ENCODE results near the gene RFX6. TPM values are rescaled to one million over a fixed set of nuclear protein-coding genes. Genes with fewer than 3 reads are reported as not detected.

RFX6 gene
- polyA plus RNA-seq, 1 donor from 2014 or later, result not detected

DNA sequence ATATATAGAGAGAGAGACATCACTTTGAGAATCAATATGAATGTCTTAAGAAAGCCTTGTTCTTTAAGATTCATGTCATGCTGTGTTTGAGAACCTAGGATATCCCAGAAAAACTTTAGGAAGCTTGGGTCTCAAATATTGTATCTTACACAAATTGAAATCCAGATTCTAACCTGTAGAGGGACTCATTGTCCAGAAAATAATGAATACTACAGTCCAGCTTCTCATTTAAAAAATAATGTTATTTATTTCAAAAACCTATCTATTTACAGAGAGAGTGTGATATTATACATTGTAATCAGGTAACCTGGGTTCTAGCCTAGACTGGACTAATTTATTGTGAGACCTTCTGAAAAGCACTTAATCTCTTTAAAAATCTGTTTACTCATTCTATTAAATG is 4.2 kb downstream of the RFX6 start:
- Mint-ChIP-seq H3K9me3 (peaks cover 0 to 1% (median 0%) of the 10 kb centered on the region in 3 donors), H3K4me1 (peaks cover 2 to 8% (median 8%) of the 10 kb centered on the region in 3 donors), H3K27ac (no peak overlapping the region), H3K27me3 (peaks cover 16% of the 10 kb centered on the region), H3K4me3 (no peak overlapping the region), H3K36me3 (no peaks in the 10 kb centered on the region)

GRCh38 chr6:116883005-116883404 is 6.0 kb downstream of the RFX6 start:
- H3K4me3 Mint-ChIP-seq, result no peak overlapping the region
- H3K4me1 Mint-ChIP-seq, result no peaks in the 10 kb centered on the region
- H3K9me3 Mint-ChIP-seq, result no peaks in the 10 kb centered on the region
- no peak overlapping the region for H3K27ac Mint-ChIP-seq
- H3K36me3 Mint-ChIP-seq, result no peaks in the 10 kb centered on the region
- H3K27me3 Mint-ChIP-seq, result peaks cover under 1% of the 10 kb centered on the region

- H3K27ac Mint-ChIP-seq, result no peak overlapping the region
- H3K36me3 Mint-ChIP-seq, result no peaks in the 10 kb centered on the region
- H3K4me3 Mint-ChIP-seq, result no peak overlapping the region
- no peaks in the 10 kb centered on the region for H3K27me3 Mint-ChIP-seq
- no peaks in the 10 kb centered on the region for H3K9me3 Mint-ChIP-seq
- no peaks in the 10 kb centered on the region for H3K4me1 Mint-ChIP-seq
Measured at GRCh38 chr6:116884530-116884929, 7.5 kb downstream of the RFX6 start.

DNA sequence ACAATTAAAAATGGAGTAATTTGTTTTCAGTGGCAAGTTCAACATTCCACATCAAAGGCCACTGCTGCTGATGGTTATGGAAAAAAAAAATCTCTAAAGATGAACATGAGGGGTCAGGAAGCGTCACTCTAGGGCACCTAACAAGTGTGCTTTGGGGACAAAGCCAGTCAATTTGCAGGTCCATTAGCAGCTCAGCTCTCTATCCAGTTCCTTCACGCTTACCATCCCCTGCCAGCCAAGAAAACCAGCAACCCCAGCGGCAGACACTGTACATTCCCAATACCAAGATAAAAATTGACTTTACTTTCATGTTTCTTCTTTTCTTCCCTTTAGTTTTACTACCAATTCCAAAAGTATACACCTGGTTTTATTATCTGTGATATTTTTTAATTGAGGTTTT is 10.1 kb downstream of the RFX6 start:
- Mint-ChIP-seq H3K27ac (no peak overlapping the region), H3K9me3 (no peaks in the 10 kb centered on the region), H3K27me3 (no peaks in the 10 kb centered on the region), H3K4me3 (no peak overlapping the region), H3K36me3 (no peaks in the 10 kb centered on the region), H3K4me1 (no peaks in the 10 kb centered on the region)

DNA sequence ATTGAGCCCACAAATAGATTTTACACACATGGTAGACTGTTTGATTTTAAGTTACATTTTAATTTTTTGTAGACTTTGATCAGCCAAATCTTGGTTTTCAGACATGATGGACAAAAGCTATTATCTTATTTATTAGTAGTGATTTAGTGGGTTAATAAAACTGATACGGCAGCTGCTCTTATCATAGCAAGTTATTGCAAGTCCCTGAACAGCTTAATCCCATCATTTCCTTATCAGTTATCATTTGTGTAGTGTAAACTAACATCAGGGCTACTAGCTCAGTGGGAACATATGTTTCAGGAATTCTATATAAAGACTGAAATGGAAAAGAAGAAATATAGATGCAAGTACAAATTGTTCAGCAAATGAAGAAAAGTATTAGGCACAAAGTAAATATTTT is 10.9 kb downstream of the RFX6 start:
- Mint-ChIP-seq H3K27ac (no peak overlapping the region), H3K4me1 (no peaks in the 10 kb centered on the region), H3K27me3 (no peaks in the 10 kb centered on the region), H3K4me3 (no peak overlapping the region), H3K36me3 (no peaks in the 10 kb centered on the region), H3K9me3 (no peaks in the 10 kb centered on the region)

DNA sequence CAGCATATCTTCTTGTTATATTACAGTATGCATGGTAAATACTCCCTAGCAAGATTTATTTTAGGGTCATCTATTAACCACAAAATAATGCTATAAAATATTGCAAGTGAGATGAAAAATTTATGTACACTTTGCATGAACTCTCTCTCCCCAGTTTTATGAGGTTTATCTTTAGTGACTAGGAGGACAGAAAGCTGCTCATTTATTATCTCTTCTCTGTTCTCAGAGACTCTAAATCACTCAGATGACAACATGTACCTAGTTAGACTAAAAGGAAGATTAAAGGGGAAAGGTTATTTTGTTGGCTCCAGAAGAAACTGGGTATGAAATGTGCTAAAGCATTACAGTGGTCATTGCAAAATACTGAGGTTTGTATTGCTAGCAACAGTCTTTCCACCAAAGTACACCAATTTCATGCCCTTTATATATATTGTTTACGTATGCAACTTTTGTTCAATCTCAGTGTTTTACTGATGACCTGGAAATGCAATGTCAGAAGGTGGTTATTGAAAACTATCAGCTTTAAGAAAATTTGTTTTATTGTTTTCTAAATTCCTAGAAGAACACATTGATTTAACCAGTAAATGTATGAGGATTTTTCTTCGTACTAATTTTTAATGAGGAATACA is 11.8 kb downstream of the RFX6 start:
- Mint-ChIP-seq H3K27ac (no peak overlapping the region), H3K9me3 (no peaks in the 10 kb centered on the region), H3K4me3 (no peak overlapping the region), H3K4me1 (no peaks in the 10 kb centered on the region), H3K27me3 (no peaks in the 10 kb centered on the region), H3K36me3 (no peaks in the 10 kb centered on the region)

DNA sequence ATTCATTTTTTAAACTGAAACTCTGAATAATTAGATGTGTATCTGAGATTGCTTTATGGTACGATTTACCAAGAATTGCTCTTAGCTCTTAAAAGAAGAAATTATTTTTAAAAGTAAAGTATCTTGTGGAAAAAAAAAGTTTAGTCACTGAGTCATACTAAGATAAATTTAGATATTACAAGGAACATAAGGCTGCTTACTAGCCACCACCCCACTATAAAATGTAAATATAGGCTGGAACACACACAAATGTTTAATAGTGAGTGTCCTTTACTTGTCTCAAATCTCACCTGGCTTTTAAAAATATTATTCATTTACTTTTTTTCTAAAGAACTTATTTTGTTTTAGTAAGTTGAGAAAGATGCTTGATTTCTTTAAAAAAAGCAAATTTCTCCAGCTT is 17.6 kb downstream of the RFX6 start:
- no peaks in the 10 kb centered on the region for H3K27me3 Mint-ChIP-seq
- H3K36me3 Mint-ChIP-seq, result peaks cover 2% of the 10 kb centered on the region
- H3K4me1 Mint-ChIP-seq, result no peaks in the 10 kb centered on the region
- no peak overlapping the region for H3K4me3 Mint-ChIP-seq
- H3K9me3 Mint-ChIP-seq, result peaks cover 0 to 1% (median 0%) of the 10 kb centered on the region in 3 donors
- no peak overlapping the region for H3K27ac Mint-ChIP-seq

DNA sequence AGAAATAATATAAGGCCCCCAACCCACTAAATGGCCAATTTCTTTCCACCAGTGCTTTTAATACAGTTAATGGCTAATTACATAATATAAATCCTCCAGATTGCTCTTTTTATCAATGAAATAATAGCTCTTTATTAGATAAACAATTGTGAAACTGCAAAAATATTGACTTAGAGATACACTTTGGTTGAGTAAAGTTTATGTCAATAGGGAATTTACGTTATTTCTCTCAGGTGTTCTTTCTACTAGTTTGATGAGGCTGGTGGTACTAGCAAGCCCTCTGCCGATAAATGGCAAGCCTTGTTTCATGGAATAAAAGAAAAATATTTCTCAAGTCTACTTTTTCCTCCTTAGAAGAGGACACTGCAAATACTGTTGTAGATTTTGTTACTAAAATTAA is 18.9 kb downstream of the RFX6 start:
- H3K9me3 Mint-ChIP-seq, result peaks cover 0 to 1% (median 0%) of the 10 kb centered on the region in 3 donors
- no peak overlapping the region for H3K27ac Mint-ChIP-seq
- no peaks in the 10 kb centered on the region for H3K27me3 Mint-ChIP-seq
- H3K36me3 Mint-ChIP-seq, result peaks cover 2% of the 10 kb centered on the region
- no peak overlapping the region for H3K4me3 Mint-ChIP-seq
- H3K4me1 Mint-ChIP-seq, result no peaks in the 10 kb centered on the region

GRCh38 chr6:116902634-116903033 is 25.6 kb downstream of the RFX6 start:
- Mint-ChIP-seq H3K36me3 (peaks cover 2% of the 10 kb centered on the region), H3K27me3 (no peaks in the 10 kb centered on the region), H3K9me3 (peaks cover 4 to 7% (median 5%) of the 10 kb centered on the region in 3 donors), H3K4me1 (no peaks in the 10 kb centered on the region), H3K27ac (no peak overlapping the region), H3K4me3 (no peak overlapping the region)

GRCh38 chr6:116922853-116923548 is 46.0 kb downstream of the RFX6 start:
- Mint-ChIP-seq H3K27me3 (no peaks in the 10 kb centered on the region), H3K4me1 (no peaks in the 10 kb centered on the region), H3K27ac (no peak overlapping the region), H3K4me3 (no peak overlapping the region), H3K9me3 (no peaks in the 10 kb centered on the region), H3K36me3 (no peaks in the 10 kb centered on the region)

DNA sequence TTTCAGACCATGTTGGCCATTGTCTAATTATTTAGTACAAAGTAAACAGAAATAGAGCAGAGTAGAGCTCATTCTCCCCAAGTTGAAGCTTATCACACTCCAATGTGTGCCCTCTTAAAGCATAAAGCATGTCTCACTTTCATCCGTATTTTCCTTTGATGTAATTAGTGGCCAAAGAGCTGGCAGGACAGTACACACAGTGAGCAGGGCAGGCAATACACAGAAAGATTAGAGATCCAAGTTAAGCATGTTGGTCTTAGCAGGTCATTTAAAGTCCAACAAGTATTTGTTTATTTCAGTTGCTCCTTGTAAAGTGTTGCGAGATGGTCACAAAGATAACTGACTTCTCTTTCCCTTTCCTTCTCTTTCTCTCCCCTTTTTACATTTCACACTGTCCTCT is 47.2 kb downstream of the RFX6 start:
- H3K4me1 Mint-ChIP-seq, result no peaks in the 10 kb centered on the region
- no peak overlapping the region for H3K27ac Mint-ChIP-seq
- no peaks in the 10 kb centered on the region for H3K9me3 Mint-ChIP-seq
- no peak overlapping the region for H3K4me3 Mint-ChIP-seq
- no peaks in the 10 kb centered on the region for H3K27me3 Mint-ChIP-seq
- no peaks in the 10 kb centered on the region for H3K36me3 Mint-ChIP-seq

DNA sequence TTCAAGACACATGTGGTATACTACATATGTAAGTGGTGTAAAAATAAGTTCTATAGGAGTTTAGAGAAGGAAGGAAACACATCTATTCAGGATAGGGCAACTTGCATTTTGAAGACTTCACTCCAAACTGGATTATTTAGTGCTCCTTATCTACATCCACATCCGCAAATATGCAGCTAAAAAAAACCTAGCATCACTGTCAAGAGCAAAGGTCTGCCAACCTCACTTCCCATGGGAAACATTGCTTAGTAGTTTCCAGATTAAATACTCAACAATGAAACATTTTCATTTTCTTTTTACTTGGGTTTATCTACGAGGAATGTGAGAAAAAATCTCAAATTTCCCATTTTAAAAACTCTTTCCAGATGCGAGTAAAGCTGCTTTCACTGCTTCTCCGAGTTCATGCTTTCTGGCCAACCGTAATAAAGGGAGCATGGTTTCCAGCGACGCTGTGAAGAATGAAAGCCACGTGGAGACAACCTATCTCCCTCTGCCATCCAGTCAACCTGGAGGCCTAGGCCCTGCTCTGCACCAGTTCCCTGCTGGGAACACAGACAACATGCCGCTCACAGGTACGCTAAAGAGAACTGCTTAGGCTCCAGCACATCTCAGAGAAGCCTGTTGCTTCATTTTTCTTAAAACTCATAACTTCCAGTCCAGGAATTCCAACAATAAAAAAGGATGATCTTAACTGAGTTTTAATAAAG is 48.2 kb downstream of the RFX6 start:
- H3K4me3 Mint-ChIP-seq, result no peak overlapping the region
- H3K9me3 Mint-ChIP-seq, result no peaks in the 10 kb centered on the region
- no peak overlapping the region for H3K27ac Mint-ChIP-seq
- no peaks in the 10 kb centered on the region for H3K4me1 Mint-ChIP-seq
- no peaks in the 10 kb centered on the region for H3K27me3 Mint-ChIP-seq
- no peaks in the 10 kb centered on the region for H3K36me3 Mint-ChIP-seq

GRCh38 chr6:116928677-116929076 is 51.6 kb downstream of the RFX6 start:
- no peaks in the 10 kb centered on the region for H3K27me3 Mint-ChIP-seq
- no peak overlapping the region for H3K27ac Mint-ChIP-seq
- H3K9me3 Mint-ChIP-seq, result no peaks in the 10 kb centered on the region
- H3K4me1 Mint-ChIP-seq, result no peaks in the 10 kb centered on the region
- no peak overlapping the region for H3K4me3 Mint-ChIP-seq
- no peaks in the 10 kb centered on the region for H3K36me3 Mint-ChIP-seq

DNA sequence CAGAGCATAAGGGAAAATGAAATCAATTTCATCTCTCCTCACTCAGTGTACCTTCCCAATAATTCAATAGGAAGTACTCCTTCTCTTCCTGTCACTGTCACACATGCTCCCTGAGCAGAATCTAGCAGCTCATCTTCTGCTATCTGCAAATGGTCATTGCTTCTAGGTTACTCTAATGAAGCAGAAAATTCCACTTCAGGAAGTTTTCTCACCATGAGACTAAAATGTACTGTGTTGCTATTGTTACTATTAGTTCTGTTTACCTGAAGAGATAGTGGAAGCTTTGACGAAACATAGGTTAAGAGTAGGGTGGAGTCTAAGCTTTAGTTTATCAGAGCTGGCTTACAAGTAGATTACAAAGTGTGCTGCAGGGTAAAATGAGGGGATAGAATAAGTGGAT is 52.8 kb downstream of the RFX6 start:
- no peaks in the 10 kb centered on the region for H3K36me3 Mint-ChIP-seq
- H3K4me1 Mint-ChIP-seq, result no peaks in the 10 kb centered on the region
- H3K4me3 Mint-ChIP-seq, result no peak overlapping the region
- no peaks in the 10 kb centered on the region for H3K9me3 Mint-ChIP-seq
- H3K27me3 Mint-ChIP-seq, result no peaks in the 10 kb centered on the region
- H3K27ac Mint-ChIP-seq, result no peak overlapping the region

DNA sequence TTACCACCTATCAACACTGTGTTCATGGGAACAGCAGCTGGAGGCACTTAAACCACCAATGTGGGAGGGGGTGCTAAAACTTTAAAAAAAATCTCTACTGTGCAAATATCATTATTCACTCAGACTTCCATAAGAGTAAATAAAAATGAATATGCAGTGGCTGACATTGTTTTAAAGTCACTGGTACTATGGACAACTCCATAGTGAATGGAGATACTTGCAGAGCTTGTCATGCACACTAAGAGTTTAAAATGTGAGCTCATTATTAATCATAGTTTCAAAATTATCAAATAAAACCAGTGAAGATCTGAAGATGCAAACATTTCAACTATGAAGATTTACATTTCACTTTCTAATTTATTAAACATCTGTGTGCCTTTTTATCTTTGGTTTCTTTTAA is 54.4 kb downstream of the RFX6 start:
- Mint-ChIP-seq H3K4me3 (no peak overlapping the region), H3K4me1 (no peaks in the 10 kb centered on the region), H3K27ac (no peak overlapping the region)

GRCh38 chr6:116932496-116932895 is 55.5 kb downstream of the RFX6 start:
- H3K27me3 Mint-ChIP-seq, result no peaks in the 10 kb centered on the region
- H3K4me3 Mint-ChIP-seq, result no peak overlapping the region
- no peaks in the 10 kb centered on the region for H3K9me3 Mint-ChIP-seq
- H3K36me3 Mint-ChIP-seq, result no peaks in the 10 kb centered on the region
- H3K27ac Mint-ChIP-seq, result no peak overlapping the region
- H3K4me1 Mint-ChIP-seq, result no peaks in the 10 kb centered on the region

More for the DNA sequence above, 54.4 kb downstream of the RFX6 start:
- H3K36me3 Mint-ChIP-seq, result no peaks in the 10 kb centered on the region
- H3K27me3 Mint-ChIP-seq, result no peaks in the 10 kb centered on the region
- H3K9me3 Mint-ChIP-seq, result no peaks in the 10 kb centered on the region

All from IgD-negative memory B cell (primary cell).